ENCODE results near the gene ZCCHC7. TPM values are rescaled to one million over a fixed set of nuclear protein-coding genes. Genes with fewer than 3 reads are reported as not detected.

Gene ZCCHC7
- total and polyA plus RNA-seq, 10 of the 15 experiments (the other 5 are each of a cell fraction or from before 2014, with no cell fraction given): 42.9 to 178 (median 53.3) TPM

DNA sequence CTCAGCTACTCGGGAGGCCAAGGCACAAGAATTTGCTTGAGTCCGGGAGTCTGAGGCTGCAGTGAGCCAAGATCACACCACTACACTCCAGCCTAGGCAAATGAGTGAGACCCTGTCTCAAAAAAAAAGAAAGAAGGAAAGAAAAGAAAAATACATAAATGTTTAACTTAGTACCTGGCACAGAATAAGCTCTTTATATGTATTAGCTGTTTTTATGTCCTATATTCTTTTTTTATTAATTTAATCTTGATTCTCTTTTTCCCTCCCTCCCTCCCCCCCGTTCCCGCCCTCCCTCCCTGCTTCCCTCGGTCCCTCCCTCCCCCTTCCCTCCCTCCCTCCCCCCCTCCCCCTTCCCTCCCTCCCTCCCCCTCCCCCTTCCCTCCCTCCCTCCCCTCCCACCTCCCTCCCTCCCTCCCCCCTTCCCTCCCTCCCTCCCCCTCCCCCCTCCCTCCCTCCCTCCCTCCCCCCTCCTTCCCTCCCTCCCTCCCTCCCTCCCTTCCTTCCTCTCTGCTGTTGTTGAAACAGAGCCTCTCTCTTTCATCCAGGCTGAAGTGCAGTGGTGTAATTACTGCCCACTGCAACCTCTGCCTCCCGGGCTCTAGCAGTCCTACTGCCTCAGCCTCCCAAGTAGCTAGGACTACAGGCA is 166.3 kb downstream of the ZCCHC7 start:
- H3K27ac ChIP-seq (ENCODE audit: control insufficient read depth, insufficient read depth): peak overlapping the region; percentile 51; the same call in 1 of the 2 replicates
- no peaks in the 10 kb centered on the region for H4K20me1 ChIP-seq (ENCODE audit: control insufficient read depth, insufficient read depth)
- no peaks in the 10 kb centered on the region for H3K27me3 ChIP-seq (replicated peaks in 1 of 2; ENCODE audit: control insufficient read depth in 2 of 2, insufficient read depth in 2 of 2, low read length in 1 of 2)
- 52% methylated on average over 6 of the region's 6 CpGs for WGBS (ENCODE audit: insufficient coverage, insufficient replicate concordance, low lambda C conversion rate, missing lambda C conversion rate)
- no peak overlapping the region for H3K4me3 ChIP-seq
- TF ChIP-seq STAT1 (conservative IDR thresholded peaks at IDR 0.05) (no peak), STAT3 (IDR thresholded peaks at IDR 0.05; ENCODE audit: low read depth, low read length) (no peak), RAD51 (IDR thresholded peaks at IDR 0.05) (no peak), NR2F1 (conservative IDR thresholded peaks at IDR 0.05) (no peak), NR2C1 (IDR thresholded peaks at IDR 0.05) (no peak), TBL1XR1 (IDR thresholded peaks at IDR 0.05; ENCODE audit: low read depth, low read length) (no peak), ZNF24 (IDR thresholded peaks at IDR 0.05) (no peak), CBFB (IDR thresholded peaks at IDR 0.05; ENCODE audit: low read depth) (no peak)
- FAIRE-seq: no peak
- no peak overlapping the region for H2AFZ ChIP-seq (ENCODE audit: control insufficient read depth, low read depth, low read length)
- no peak for DNase-seq (ENCODE audit: low read depth, low spot score)
- intact Hi-C loops (cut with micrococcal nuclease; ENCODE audit: unreplicated experiment) (no loop called here), in situ Hi-C loops (cut with MboI) (no loop called here)
- no peak overlapping the region for H3K9ac ChIP-seq (ENCODE audit: control insufficient read depth, insufficient read depth, low read length)
- CTCF ChIA-PET: interaction anchor here (0.6 to 2.8 kb wide), 3 partner anchors 10 to 150 kb away, joined by 3 to 13 read pairs (median 3); no protein-coding TSS in a partner anchor
- H3K9me3 ChIP-seq (replicated peaks; ENCODE audit: control insufficient read depth, insufficient read depth, low read length): peaks cover 2% of the 10 kb centered on the region; the same call in 2 of the 3 replicates
- POLR2A ChIA-PET: interaction anchor here (0.6 to 1.2 kb wide), 5 partner anchors 11 to 282 kb away, joined by 3 to 4 read pairs (median 3); no protein-coding TSS in a partner anchor
- BruUV-seq (replicated peaks): no TSS peak
- RAD21 ChIA-PET (ENCODE audit: unreplicated experiment): interaction anchor here (0.8 to 8.6 kb wide), 11 partner anchors 12 to 289 kb away, joined by 3 to 104 read pairs (median 3); partner anchors contain the start of gene PAX5
- H3K4me1 ChIP-seq (ENCODE audit: control insufficient read depth, insufficient read depth, low read length): peaks cover 30% of the 10 kb centered on the region
- H3K4me2 ChIP-seq (ENCODE audit: control insufficient read depth, insufficient read depth): peak overlapping the region; percentile 20; the same call in 1 of the 2 replicates
- no peaks in the 10 kb centered on the region for H3K36me3 ChIP-seq (ENCODE audit: control insufficient read depth in 2 of 2, insufficient read depth in 2 of 2, low read length in 1 of 2)
- ATAC-seq: no peak
- SMC1A ChIA-PET (ENCODE audit: uncharacterized antibody, unreplicated experiment): interaction anchor here (0.6 to 2.6 kb wide), 13 partner anchors 11 to 294 kb away, joined by 3 to 19 read pairs (median 4); no protein-coding TSS in a partner anchor
- peaks cover 77% of the 10 kb centered on the region for H3K79me2 ChIP-seq (ENCODE audit: control insufficient read depth, insufficient read depth, low read length)

Data from GM12878 (cell line).